ENCODE measurements around the gene ZMYND12. TPM values are rescaled to one million over a fixed set of nuclear protein-coding genes. Genes with fewer than 3 reads are reported as not detected.

Gene ZMYND12
- total RNA-seq: 0.09 and 0.99 TPM in 2 replicates

GRCh38 chr1:42456010-42456753 lies at the start of gene ZMYND12, which contains the start of gene PPCS:
Gene ZMYND12, minus strand, starts transcription at chr1:42456022. Its CDS starts 25 bp downstream, at chr1:42455997.
Gene PPCS, plus strand, starts transcription at chr1:42456543. Its CDS starts 23 bp downstream, at chr1:42456566.

GRCh38 chr1:42462828-42463763 lies 7.3 kb upstream of the ZMYND12 start, which contains the start of gene CCDC30:
Gene CCDC30, plus strand, starts transcription at chr1:42463286. Its CDS starts 17,266 bp downstream, at chr1:42480552.

GRCh38 chr1:42380586-42381279 lies 75.1 kb downstream of the ZMYND12 start, which contains the start of gene RIMKLA:
Gene RIMKLA, plus strand, starts transcription at chr1:42380792. Its CDS starts 143 bp downstream, at chr1:42380935.

Other genes starting within 250 kb of the ZMYND12 start
- 14.4 and 20.1 TPM in 2 replicates for gene FOXJ3, start 120.8 kb downstream of the ZMYND12 start, total RNA-seq
- not detected in 2 replicates for gene RIMKLA, start 75.2 kb downstream of the ZMYND12 start, total RNA-seq
- 67.0 and 95.4 TPM in 2 replicates for gene PPCS, start 521 bp upstream of the ZMYND12 start, total RNA-seq
- gene CCDC30, start 7.3 kb upstream of the ZMYND12 start, total RNA-seq: 0.09 and 0.21 TPM in 2 replicates
- 60.7 and 78.7 TPM in 2 replicates for gene PPIH, start 202.4 kb upstream of the ZMYND12 start, total RNA-seq
- 693 and 948 TPM in 2 replicates for gene YBX1, start 226.4 kb upstream of the ZMYND12 start, total RNA-seq